ENCODE data around the gene ELAVL2.

DNA sequence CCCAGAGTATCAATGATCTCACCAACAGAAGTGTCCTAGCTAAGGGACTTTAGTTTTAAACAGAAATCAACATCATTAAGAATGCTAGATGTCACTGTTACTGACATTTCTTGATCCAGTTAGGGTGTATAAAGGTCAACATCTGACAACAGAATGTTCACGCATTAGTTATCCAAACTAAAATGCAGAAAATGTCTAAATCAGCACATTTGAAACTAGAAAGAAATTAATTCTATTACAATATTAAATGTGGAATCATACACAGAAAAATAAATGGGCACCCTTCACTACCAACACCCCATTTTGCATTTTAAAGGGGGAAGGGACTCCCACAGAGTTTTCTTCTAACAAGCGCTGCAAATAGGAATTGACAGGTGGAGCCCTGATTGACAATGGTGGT is 24.5 kb downstream of the ELAVL2 start:
- no peak for TF ChIP-seq SMC3 (conservative IDR thresholded peaks at IDR 0.05; ENCODE audit: poor library complexity)
- TF ChIP-seq POLR2AphosphoS5 (IDR thresholded peaks at IDR 0.05), result no peak
- TF ChIP-seq, protein P1, sequence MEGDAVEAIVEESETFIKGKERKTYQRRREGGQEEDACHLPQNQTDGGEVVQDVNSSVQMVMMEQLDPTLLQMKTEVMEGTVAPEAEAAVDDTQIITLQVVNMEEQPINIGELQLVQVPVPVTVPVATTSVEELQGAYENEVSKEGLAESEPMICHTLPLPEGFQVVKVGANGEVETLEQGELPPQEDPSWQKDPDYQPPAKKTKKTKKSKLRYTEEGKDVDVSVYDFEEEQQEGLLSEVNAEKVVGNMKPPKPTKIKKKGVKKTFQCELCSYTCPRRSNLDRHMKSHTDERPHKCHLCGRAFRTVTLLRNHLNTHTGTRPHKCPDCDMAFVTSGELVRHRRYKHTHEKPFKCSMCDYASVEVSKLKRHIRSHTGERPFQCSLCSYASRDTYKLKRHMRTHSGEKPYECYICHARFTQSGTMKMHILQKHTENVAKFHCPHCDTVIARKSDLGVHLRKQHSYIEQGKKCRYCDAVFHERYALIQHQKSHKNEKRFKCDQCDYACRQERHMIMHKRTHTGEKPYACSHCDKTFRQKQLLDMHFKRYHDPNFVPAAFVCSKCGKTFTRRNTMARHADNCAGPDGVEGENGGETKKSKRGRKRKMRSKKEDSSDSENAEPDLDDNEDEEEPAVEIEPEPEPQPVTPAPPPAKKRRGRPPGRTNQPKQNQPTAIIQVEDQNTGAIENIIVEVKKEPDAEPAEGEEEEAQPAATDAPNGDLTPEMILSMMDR (IDR thresholded peaks at IDR 0.05; ENCODE audit: poor library complexity, severe bottlenecking), result no peak
- TF ChIP-seq, protein P2, sequence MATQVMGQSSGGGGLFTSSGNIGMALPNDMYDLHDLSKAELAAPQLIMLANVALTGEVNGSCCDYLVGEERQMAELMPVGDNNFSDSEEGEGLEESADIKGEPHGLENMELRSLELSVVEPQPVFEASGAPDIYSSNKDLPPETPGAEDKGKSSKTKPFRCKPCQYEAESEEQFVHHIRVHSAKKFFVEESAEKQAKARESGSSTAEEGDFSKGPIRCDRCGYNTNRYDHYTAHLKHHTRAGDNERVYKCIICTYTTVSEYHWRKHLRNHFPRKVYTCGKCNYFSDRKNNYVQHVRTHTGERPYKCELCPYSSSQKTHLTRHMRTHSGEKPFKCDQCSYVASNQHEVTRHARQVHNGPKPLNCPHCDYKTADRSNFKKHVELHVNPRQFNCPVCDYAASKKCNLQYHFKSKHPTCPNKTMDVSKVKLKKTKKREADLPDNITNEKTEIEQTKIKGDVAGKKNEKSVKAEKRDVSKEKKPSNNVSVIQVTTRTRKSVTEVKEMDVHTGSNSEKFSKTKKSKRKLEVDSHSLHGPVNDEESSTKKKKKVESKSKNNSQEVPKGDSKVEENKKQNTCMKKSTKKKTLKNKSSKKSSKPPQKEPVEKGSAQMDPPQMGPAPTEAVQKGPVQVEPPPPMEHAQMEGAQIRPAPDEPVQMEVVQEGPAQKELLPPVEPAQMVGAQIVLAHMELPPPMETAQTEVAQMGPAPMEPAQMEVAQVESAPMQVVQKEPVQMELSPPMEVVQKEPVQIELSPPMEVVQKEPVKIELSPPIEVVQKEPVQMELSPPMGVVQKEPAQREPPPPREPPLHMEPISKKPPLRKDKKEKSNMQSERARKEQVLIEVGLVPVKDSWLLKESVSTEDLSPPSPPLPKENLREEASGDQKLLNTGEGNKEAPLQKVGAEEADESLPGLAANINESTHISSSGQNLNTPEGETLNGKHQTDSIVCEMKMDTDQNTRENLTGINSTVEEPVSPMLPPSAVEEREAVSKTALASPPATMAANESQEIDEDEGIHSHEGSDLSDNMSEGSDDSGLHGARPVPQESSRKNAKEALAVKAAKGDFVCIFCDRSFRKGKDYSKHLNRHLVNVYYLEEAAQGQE (IDR thresholded peaks at IDR 0.05; ENCODE audit: borderline replicate concordance), result no peak
- TF ChIP-seq RAD21 (conservative IDR thresholded peaks at IDR 0.05), result no peak
